Hippocampal formation (tissue), 2 donors: Measurements from ENCODE around the gene SGK1.

ENCODE experiments used
- DNase-seq, 2 donors: peaks; one replicate each; lab custom pipeline; 2025; lab: John Stamatoyannopoulos, UW

SGK1 gene

GRCh38 chr6:134123666-134124208 is 194.2 kb downstream of the SGK1 start:
- DNase-seq: no peak

- no peak for DNase-seq
Observed at GRCh38 chr6:134122775-134123174, 195.1 kb downstream of the SGK1 start.

DNA sequence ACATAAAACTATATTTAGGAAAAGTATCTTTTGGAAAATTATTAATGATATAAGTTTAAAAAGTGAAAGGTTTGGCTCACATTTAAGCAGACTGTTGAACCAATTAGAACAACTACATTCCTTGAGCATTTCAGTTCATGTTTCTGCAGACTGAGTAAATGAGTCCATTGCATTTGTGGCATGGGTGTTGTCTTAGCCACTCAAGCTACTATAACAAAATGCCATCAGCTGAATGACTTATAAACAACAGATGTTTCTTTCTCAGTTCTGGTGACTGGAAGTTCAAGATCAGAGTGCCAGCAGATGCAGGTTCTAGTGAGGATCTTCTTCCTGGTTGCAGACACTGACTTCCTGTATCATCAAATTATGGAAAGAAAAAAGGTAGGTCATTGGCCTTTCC is 198.4 kb downstream of the SGK1 start:
- no peak for DNase-seq
